NOMO-1 treated with DMSO at 0.1 percent for 48 hours (cell line): ENCODE results near the gene TCF19.

ENCODE experiments used
- DNase-seq: peaks from one replicate; lab custom pipeline; 2025; ENCODE audit not compliant: unreplicated experiment; lab: John Stamatoyannopoulos, UW

TCF19 gene, protein sequence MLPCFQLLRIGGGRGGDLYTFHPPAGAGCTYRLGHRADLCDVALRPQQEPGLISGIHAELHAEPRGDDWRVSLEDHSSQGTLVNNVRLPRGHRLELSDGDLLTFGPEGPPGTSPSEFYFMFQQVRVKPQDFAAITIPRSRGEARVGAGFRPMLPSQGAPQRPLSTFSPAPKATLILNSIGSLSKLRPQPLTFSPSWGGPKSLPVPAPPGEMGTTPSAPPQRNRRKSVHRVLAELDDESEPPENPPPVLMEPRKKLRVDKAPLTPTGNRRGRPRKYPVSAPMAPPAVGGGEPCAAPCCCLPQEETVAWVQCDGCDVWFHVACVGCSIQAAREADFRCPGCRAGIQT

DNA sequence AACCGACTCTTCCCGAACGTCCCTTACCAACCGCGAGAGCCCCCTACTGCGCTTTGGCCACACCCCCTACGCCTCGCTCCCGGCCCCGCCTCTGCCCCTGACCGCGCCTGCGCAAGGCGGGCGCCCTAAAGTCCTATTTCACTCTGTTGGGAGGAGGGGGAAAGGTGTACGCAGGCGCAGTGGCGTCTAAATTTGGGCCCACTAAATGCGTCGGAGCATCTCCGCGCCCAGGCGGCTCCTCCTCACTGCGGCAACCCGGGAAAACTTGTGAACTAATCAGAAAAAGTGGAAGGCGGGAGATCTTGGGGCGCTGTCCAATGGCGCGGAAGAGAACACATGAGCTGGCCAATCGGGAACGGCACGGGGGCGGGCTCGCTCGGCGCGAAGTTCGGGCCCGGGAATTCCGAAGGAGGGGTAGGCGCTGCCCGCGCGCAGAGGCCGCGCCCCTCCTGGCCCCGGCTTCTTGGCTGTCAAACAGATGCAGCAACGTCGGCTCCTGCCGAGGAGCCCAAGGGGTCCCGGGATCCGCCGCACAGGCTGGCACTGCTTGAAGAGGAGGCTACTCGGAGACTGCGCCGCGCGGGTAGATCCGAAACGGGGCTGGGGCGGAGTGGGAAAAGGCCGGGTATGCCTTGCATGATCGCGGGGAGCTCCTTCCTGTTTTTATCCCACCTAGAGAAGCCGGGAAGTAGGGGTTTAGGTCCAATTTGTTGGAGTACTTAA lies at the start of gene TCF19:
TCF19 (plus strand) TSS at position 450 of the 723 bp plus-strand sequence. CDS start 881 bp downstream, outside the sequence.
- peak; percentile 97 for DNase-seq

GRCh38 chr6:31110825-31111582 lies 47.4 kb upstream of the TCF19 start:
- no peak for DNase-seq

GRCh38 chr6:31111712-31112111 lies 46.7 kb upstream of the TCF19 start:
- no peak for DNase-seq

DNA sequence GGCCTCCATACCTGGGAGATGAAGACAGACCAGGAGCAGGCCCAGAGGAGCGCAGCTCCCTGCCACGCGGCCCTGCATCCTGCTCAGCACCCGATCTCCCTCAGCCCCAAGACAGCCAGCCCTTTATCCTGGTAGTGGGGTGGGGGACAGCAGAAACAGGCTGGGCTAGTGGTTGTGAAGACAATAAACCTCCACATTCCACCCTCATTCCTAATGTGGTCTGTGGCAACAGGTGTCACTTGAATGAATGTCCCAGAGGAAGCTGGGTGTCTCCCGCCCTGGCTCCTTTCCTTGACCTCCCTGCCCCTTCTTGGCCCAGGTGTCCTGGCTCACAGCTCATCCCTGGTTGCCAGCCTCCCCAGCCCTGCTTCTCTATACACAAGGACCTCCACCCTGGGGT lies 45.9 kb upstream of the TCF19 start, which contains the start of gene C6orf15:
C6orf15 (minus strand) TSS at position 98 of the 400 bp plus-strand sequence; CDS start at position 78, 20 bp downstream.
- no peak for DNase-seq

- no peak for DNase-seq
These were observed 44.4 kb upstream of the TCF19 start for GRCh38 chr6:31113861-31114540.

DNA sequence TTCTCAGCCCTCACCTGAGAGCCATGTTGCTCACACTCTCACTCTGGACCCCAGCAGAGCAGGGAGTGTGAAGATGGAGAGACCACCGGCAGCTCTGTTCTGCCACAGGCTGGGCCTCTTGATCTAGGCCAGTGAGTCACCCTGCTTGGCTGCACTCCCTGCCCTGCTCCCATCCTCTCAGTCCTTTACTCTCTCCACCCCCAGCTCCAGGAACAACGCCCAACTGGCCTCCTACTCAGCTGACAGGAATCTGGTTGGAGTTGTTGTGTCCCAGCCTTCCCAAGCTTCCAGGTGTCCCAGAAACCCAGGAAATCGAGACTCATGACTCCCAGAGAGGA lies 43.9 kb upstream of the TCF19 start, which contains the start of gene PSORS1C1:
PSORS1C1 (plus strand) TSS at position 260 of the 338 bp plus-strand sequence. CDS start 14,833 bp downstream, outside the sequence.
- no peak for DNase-seq

DNA sequence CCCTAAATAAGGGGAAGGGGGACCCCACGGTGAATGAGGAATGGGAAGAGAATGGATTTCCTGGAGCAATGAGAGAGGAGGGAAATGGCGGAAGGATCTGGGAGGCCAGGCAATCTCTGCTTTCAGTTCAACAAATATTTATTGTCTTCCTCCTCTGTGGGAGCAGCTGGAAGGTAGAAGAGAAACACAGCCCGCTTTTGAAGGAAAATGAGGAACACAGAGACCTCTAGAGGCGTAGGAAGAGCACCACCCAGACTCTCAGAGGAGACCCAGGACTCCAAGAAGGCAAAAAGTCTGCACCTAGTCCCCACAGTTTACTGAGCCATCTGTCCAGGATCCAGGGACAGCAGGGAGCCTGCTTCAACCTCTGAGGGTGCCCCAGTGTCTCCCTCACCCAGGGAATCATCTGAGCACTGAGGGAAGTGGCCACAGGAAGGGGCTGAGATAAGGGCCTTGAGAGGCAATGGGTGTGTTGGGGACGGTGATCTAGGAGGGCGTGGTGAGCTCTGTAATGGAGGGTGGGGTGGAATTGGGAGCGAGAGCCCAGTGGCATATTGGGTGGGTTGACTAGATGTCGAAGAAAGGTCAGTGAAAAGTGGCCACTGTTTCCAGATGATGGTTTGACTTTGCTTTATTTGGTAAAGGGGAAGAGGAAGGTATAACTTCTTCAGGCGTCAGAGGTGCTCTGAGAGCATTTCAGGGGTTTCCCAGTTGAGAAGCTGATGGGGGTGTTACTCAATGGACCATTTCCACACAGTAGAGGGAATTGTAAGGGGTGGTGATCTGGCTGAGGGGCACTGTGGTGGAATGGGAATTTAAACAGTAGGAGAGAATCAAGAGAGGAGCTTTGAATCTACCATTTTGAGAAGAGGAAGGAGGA lies 43.2 kb upstream of the TCF19 start:
- DNase-seq = peak; percentile 8

GRCh38 chr6:31115941-31116560 lies 42.3 kb upstream of the TCF19 start:
- no peak for DNase-seq

DNA sequence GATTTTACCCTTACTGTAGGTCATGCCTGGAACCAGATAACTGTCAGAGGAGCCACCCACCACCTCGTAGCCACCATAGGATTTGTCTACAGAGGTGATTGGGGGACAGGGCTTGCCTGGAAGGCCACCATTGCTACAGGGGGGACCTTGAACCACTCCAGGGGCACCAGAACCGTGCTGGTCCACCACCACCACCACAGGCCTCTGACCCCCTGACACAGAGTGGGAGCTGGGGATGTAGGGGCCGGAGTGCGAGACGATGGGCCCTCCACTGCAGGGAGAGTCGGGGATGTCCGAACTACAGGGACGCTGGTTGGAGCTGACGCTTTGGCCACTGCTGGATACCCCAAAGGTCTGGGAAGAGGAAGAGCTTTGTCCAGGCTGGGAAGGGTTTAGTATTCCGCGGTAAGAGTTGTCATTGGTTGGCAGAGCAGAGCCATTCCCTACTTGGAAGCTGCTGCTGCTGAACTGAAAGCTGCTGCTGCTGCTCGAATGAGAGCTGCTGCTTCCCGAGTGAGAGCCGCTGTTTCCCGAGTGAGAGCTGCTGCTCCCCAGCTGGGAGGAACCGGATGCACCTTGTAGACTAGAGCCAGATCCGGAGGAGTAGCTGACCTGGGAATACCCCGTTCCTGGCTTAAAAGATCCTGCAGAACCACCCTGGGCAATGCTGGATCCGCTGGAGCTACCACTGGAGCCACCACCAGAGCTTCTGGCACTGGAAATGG lies 41.6 kb upstream of the TCF19 start:
- DNase-seq = no peak

- no peak for DNase-seq
These were observed 40.2 kb upstream of the TCF19 start for GRCh38 chr6:31118178-31118577.

DNA sequence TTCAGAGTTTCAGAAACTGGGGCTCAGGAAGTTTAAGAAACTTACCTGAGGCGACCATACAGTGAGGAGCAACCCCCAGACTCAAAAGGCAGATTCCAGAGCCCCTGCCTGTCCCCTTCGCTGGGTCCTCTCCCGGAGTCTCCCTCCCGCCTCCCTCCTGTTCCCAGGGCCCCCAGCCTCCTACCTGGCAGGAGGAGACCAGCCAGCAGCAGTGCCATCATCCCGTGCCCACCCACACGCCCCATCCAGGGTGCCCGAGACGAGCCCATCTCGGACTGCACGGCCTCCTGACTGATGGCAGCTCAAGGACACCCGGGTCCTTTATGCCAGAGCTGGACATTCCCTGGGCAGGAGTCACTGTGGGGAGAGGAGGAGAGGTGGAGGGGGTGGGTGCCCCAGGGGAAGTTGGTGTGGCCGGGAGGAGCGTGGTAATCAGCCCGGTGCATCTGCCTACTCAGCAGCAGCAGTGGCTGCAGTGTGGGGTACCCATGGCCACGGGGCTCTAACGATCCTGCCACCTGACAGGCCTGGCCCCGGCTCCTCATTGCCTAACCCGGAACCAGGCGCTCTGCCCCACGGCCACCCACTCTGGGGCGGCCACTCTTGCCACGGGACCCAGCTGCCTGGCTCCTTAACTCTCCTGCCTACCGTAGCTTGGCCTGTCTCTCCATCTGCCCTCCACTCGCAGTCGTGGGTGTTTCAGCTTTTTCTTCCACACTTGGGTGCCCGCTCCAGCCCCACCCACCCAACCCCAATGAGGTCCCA lies 38.1 kb upstream of the TCF19 start, which contains the start of gene CDSN:
CDSN (minus strand) TSS at position 296 of the 765 bp plus-strand sequence; CDS start at position 269, 27 bp downstream.
- DNase-seq = no peak

DNA sequence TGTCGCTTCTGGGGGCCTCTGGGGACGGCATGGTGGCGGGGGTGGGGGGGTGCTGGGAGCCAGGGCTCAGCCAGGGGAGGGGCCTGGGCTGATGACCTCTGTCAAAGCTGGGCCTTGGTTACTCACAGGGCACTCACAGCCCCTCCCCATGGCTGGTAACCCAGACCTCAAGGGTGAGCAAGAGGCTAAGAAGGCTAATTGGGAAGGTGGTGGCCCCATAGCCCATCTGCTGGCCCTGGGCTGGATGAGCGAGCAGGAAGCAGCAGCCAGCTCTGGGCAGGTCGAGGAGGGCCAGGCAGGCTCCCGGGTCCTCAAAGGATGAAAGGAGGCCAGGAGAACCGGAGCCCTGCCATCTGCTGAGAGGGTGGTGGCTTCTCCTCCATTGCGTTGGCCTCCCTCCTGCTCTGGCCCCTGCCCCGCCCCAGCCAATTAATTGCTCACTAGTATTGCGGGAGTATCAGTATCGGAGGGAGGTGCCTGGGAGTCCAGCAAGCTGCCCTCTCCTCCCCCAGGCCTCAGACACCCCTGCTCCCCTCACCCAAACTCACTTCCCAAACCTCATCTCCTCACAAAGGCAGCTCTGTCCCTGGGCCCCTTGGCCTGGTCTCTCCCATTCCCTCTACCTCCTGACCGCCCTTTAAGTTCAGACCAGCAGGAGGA lies 37.1 kb upstream of the TCF19 start:
- DNase-seq = no peak

GRCh38 chr6:31122791-31123706 lies 35.3 kb upstream of the TCF19 start:
- DNase-seq = no peak

GRCh38 chr6:31125162-31125561 lies 33.2 kb upstream of the TCF19 start:
- no peak for DNase-seq

DNA sequence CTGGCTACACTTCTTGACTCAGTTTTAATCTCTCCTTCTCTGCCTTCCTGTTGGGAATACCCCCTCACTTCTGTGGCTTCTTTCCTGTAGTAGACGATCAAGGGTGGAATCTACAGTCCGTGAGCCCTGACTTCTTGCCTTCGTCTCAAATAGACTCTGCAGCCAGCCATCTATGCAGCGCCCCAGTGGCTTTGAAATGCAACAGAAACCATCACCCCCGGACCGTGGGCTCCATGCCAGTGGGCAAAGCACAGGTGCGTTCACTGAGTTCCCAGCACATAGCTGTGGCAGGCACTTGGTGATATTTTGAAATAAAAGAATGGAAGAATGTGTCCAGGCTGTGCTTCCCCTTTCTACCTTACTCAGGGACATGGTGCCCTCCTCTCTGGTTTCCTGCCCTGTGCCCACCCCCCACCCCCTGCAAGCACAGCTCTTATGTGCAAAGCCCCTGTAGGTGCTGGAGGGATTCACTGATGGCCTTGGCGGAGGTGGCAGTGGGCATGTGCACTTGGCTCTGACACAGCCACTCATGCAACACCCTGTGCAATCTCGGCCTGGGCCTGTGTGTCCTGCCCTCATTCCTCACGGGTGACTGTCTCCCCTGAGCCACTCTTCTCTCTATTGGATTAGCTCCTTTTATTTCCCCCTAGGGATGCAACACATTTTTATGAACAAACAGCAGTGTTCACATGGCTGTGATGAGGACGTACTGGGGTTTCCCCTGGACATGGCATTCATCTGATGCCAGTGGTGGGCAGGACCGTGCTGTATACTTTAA lies 32.6 kb upstream of the TCF19 start:
- DNase-seq = no peak
